CD4-positive, alpha-beta T cell treated with Interleukin-4 for 4 hours (primary cell): ENCODE results near the gene ADAM8.

Source experiments
- DNase-seq: peaks from one replicate; pipeline ENCODE4 v3.0.0-alpha.2; 2020

ADAM8 gene

DNA sequence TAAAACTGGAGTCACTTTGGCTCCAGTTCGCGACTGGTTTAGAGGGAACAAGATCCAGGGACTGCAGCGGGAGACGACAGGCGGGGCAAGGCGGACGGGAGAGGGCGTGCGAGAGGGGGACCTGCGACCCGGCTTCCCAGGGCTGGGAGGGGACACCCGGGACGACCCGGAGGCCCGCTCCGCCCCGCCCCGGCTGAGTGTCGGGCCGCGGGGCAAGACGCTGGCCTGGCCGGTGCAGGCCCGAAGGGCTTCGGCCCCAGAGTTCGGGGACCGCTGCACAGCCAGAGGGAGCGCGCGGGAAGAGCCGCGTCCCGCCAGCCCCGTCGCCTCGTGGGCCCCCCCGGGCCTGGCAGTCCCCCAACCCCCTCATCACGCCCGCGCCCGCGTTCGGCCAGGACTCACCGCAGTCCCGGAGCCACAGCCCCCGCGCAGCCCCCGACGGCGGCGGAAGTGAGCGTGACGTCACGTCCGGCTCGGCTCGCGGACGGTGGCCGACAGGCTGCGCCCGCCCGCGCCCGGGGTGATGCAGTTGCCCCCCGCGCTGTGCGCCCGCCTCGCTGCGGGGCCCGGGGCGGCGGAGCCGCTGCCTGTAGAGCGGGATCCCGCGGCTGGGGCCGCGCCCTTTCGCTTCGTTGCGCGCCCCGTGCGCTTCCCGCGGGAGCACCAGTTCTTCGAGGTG is 31.9 kb upstream of the ADAM8 start, which contains the start of the genes TUBGCP2 and ZNF511:
TUBGCP2 (minus strand) TSS at position 452 of the 679 bp plus-strand sequence. CDS start 5,931 bp downstream, outside the sequence.
ZNF511 (plus strand) TSS at position 494 of the 679 bp plus-strand sequence; CDS start at position 524, 30 bp downstream.
- DNase-seq = peak; percentile 85

GRCh38 chr10:133307776-133308420 is 31.2 kb upstream of the ADAM8 start:
- peak; percentile 91 for DNase-seq

GRCh38 chr10:133306941-133307379 is 30.3 kb upstream of the ADAM8 start:
- no peak for DNase-seq

DNA sequence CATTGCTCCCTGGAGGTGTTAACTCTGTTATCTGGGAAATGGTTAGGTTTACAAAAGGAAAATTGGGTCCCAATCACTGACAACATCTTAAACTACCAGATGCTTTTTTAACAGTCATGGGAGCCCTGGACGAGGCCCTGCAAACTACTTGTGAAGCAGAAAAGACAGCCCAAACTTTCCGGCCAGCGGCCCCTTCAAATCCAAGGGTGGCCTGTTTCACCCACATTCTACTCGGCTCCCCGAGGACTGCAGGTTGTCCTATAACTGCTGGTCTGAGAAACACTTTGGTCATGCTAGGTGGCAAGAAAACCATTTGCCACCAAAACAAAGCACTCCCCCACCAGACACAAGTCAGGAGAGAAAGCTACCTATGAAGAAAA is 29.4 kb upstream of the ADAM8 start:
- DNase-seq = no peak

DNA sequence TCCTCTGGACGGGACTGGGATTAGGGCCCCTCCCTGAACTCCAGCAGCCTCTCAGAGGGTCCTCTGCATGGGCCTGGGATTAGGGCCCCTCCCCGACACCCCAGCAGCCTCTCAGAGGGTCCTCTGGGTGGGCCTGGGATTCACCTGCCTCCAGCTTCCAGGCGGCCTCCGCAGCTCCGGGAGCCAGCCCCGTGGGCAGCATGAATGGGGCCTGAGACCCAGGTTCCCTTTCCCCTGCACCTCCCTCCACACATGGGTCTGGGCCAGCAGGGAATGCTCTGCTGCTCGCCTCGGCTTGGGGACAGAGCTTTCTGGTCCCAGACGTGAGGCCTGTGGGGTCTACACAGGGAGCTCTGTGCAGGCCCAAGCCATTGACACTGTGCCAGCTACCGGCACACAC is 26.5 kb upstream of the ADAM8 start:
- no peak for DNase-seq

GRCh38 chr10:133302230-133302629 is 25.6 kb upstream of the ADAM8 start:
- DNase-seq = no peak

- no peak for DNase-seq
Measured at GRCh38 chr10:133299738-133300137, 23.1 kb upstream of the ADAM8 start.

- DNase-seq = no peak
Measured at GRCh38 chr10:133299224-133299623, 22.6 kb upstream of the ADAM8 start.

- DNase-seq = no peak
Measured at GRCh38 chr10:133298466-133298865, 21.8 kb upstream of the ADAM8 start.

- DNase-seq = no peak
Measured at GRCh38 chr10:133297504-133297903, 20.8 kb upstream of the ADAM8 start.

DNA sequence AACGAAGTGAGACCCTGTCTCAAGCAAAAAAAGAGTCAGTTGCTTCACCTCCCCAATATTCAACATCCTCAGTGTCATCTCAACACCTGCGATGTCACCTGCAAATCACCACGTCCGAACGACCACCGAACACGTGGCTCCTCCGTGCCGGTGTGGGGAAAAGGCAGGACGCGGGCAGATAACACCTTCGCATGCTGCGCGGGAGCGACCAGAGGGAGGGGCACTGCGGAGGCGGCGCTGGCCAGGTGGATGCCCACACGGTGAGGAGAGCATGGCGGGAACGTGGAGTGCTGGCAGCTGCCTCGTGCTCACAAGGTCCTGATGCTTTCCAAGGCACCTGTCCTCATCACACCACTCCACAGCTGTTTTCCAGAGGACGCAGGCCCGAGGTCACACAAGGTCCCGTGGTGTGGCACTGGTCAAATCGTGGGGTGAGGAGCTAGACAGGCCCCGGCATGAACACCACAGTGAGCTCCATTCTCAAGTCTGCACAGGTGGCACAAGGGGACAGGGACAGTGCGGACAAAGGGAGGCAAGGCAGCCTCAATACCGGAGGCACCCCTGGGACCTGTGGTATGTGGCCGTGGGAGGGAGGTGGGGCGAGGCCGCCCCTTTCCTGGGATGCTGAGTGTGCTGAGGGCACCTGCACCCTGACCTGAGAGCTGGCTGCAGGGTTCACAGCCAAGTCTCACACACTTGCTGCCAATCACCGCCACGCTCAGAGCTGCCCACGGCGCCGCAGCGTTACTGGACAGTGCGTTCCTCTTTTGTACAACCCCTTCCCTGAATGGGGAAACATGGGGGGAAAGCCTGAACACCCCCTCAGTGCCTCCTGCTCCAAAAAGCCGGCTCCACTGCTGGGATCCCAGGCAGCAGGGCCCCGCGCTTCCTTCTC is 19.0 kb upstream of the ADAM8 start:
- DNase-seq = no peak

- no peak for DNase-seq
Measured at GRCh38 chr10:133294189-133294588, 17.5 kb upstream of the ADAM8 start.

DNA sequence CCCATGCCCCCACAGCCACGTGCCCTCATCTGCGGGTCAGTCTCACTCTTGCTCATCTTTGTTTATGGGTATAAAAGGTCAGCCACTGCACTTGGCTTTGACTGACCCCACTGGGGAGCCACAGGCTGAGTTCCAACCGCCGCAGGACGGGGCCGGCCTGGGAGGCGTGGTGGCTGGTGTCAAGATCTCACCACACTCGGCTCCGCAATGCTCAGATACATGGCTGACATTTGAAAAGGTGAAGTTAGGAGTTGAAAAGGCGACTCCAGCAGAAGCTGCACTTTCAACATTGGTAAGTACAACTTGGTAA is 17.1 kb upstream of the ADAM8 start:
- no peak for DNase-seq

DNA sequence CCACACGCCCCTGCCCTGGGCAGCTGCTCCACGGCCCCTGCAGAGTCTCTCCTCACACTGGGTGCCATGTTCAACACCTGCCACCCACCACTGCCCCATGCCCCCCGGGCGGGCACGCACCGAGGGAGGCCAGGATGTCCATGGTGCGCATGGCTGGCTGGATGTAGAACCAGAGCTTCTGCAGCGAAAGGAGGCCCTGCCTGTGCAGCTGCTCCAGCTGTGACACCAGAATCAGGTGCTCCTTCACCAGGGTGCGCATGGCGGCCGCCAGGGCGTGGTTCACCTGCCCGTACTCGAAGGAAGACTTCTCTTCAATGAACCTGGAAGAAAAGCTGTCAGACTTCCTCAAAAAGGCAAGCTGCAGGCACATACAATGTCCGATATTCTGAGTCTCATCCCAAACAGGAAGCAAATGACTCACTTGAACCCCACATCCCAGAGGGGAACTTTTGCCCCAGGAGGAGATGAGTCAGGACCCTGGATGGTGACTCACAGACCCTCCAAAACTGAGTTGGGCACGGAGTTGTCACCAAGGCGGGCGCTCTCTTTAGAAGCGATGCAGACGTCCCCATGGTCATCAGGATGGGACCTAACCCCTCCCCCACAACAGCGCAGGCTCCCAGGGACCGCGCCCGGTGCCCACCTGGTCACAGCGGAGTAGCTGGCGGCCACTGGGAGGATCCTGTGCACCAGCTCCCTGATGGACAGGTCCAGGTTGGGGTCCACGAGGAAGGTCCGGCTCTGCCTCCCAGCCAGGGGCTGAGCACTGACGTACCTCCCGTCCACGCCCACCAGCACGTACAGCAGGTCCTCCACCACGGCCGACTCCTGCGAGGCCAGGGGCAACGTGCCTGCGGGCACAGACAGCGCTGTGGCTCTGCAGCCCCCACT is 16.5 kb upstream of the ADAM8 start:
- DNase-seq = peak; percentile 33

GRCh38 chr10:133289761-133290160 is 13.1 kb upstream of the ADAM8 start:
- DNase-seq = no peak

- DNase-seq = no peak
Measured at GRCh38 chr10:133287832-133288500, 11.3 kb upstream of the ADAM8 start.

DNA sequence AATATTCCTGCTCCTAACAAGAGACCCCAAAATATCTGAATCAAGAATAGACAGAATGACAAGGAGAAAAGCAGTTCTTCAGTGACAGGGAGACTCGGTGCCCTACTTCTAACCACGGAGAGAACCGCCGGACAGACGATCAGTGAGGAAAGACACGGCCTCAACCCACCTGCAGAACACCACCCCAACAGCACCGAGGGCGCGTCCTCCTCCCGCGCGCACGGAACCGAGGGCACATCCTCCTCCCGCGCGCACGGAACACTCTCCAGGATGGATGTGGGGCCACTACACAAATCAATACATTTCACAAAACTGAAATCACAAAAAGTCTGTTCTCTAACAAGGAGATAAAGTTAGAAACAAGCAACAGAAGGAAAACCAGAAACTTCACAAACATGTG is 9.7 kb upstream of the ADAM8 start:
- no peak for DNase-seq

GRCh38 chr10:133285217-133285616 is 8.5 kb upstream of the ADAM8 start:
- no peak for DNase-seq

- no peak for DNase-seq
Measured at GRCh38 chr10:133283931-133284330, 7.3 kb upstream of the ADAM8 start.

DNA sequence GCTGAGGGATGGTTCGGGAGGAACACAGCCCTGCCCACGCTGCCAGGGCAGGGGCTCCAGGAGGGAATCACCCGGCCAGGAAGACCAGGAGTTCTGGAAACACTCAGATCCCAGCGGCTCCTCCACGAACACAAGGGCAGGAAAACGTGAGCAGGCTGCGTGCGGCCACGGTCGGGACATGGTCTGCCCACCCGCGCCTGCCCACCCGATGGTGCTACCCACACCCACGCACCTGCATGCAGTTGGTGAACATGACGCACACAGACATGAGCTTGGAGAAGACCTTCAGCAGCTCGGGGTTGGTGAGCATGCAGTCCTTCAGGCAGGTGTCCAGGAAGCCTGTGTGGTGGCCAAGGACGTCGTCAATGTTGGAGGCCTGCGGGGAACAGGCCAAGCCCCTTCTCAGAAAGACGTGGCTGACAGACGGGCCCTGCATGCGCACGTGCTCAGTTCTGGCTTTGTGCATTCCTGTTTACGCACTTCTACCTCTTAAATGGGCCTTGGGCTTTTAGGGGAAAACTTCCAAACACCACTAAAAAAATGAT is 6.2 kb upstream of the ADAM8 start:
- no peak for DNase-seq

GRCh38 chr10:133281628-133282372 is 5.1 kb upstream of the ADAM8 start:
- DNase-seq = no peak
